Neural progenitor cell (in vitro differentiated cells): ENCODE results near the gene ZNF418. TPM values are rescaled to one million over a fixed set of nuclear protein-coding genes. Genes with fewer than 3 reads are reported as not detected.

Source experiments
- DNase-seq: peaks from one replicate; pipeline ENCODE4 v3.0.0-alpha.2; 2016; ENCODE audit warnings: low spot score
- H2AFZ ChIP-seq: fragments of 200-600 bp; sonication (generic); replicated peaks from 2 replicates; pipeline ENCODE4 v1.6.1; 2016; ENCODE audit warnings: antibody characterized with exemption
- H3F3A ChIP-seq: fragments of 200-600 bp; sonication (generic); 2 replicates; pipeline ENCODE4 v1.6.1; 2016; ENCODE audit warnings: antibody characterized with exemption, low read depth
- H3K27ac ChIP-seq: fragments of 200-600 bp; sonication (generic); 2 replicates; pipeline ENCODE4 v1.5.1; 2016; ENCODE audit warnings: mild to moderate bottlenecking
- H3K27me3 ChIP-seq: fragments of 200-600 bp; sonication (generic); 2 replicates; pipeline ENCODE4 v1.6.1; 2016; ENCODE audit warnings: mild to moderate bottlenecking, moderate library complexity
- H3K36me3 ChIP-seq: fragments of 200-600 bp; sonication (generic); 2 replicates; pipeline ENCODE4 v1.5.1; 2016
- H3K4me1 ChIP-seq: fragments of 200-600 bp; sonication (generic); 2 replicates; pipeline ENCODE4 v1.6.1; 2016; ENCODE audit warnings: mixed run types
- H3K4me2 ChIP-seq: fragments of 200-600 bp; sonication (generic); 2 replicates; pipeline ENCODE4 v1.6.1; 2016
- H3K4me3 ChIP-seq: fragments of 200-600 bp; sonication (generic); 2 replicates; pipeline ENCODE4 v1.5.1; 2016
- H3K79me2 ChIP-seq: fragments of 200-600 bp; sonication (generic); 2 replicates; pipeline ENCODE4 v1.6.1; 2016; ENCODE audit warnings: low read depth
- H3K9ac ChIP-seq: fragments of 200-600 bp; sonication (generic); 2 replicates; pipeline ENCODE4 v1.6.1; 2016
- H3K9me3 ChIP-seq: fragments of 200-600 bp; sonication (generic); 2 replicates; pipeline ENCODE4 v1.5.1; 2016; ENCODE audit warnings: low read depth
- H4K20me1 ChIP-seq: fragments of 200-600 bp; sonication (generic); 2 replicates; pipeline ENCODE4 v1.6.1; 2016; ENCODE audit warnings: low read depth
- H3K27ac Mint-ChIP-seq: 3 replicates; pipeline ENCODE4 v1.8.0; 2021; ENCODE audit warnings: mixed read lengths
- H3K27me3 Mint-ChIP-seq: 2 replicates; pipeline ENCODE4 v1.8.0; 2022; ENCODE audit warnings: low read depth, mild to moderate bottlenecking, inconsistent platforms, moderate library complexity, mixed read lengths; ENCODE audit not compliant: insufficient read depth
- H3K36me3 Mint-ChIP-seq: 3 replicates; pipeline ENCODE4 v1.8.0; 2021; ENCODE audit warnings: mixed read lengths
- H3K4me1 Mint-ChIP-seq: 3 replicates; pipeline ENCODE4 v1.8.0; 2021; ENCODE audit warnings: mixed read lengths
- H3K4me3 Mint-ChIP-seq: 3 replicates; pipeline ENCODE4 v1.8.0; 2021; ENCODE audit warnings: mild to moderate bottlenecking, moderate library complexity, mixed read lengths
- H3K9me3 Mint-ChIP-seq: 3 replicates; pipeline ENCODE4 v1.8.0; 2020; ENCODE audit warnings: mixed read lengths
- CTCF ChIP-seq: fragments of 200-600 bp; sonication (generic); IDR thresholded peaks from 2 replicates; pipeline ENCODE4 v1.5.1; 2017; ENCODE audit warnings: antibody characterized with exemption, mild to moderate bottlenecking
- EZH2 ChIP-seq: fragments of 200-600 bp; sonication (generic); IDR thresholded peaks from 2 replicates; pipeline ENCODE4 v1.6.1; 2017; ENCODE audit warnings: antibody characterized with exemption, mild to moderate bottlenecking, moderate library complexity
- EZH2phosphoT487 ChIP-seq: fragments of 200-600 bp; sonication (generic); IDR thresholded peaks from 2 replicates; pipeline ENCODE4 v1.6.1; 2017; ENCODE audit warnings: antibody characterized with exemption
- total RNA-seq: library from RNA; depleted of rRNA; stranded (reverse); fragments of >200 nt; gene quantifications from 2 replicates; pipeline ENCODE4 v1.2.3, GENCODE V29; 2015; ENCODE audit warnings: low replicate concordance

The ZNF418 gene
- total RNA-seq, 1 donor from 2014 or later: 43.0 TPM

- H4K20me1 ChIP-seq: peaks cover 4% of the 10 kb centered on the region
- no peak overlapping the region for H3K27ac ChIP-seq
- H3K4me2 ChIP-seq: no peak overlapping the region
- peaks cover 72% of the 10 kb centered on the region for H3K36me3 Mint-ChIP-seq
- H3F3A ChIP-seq: no peaks in the 10 kb centered on the region
- no peak overlapping the region for H3K27ac Mint-ChIP-seq
- H3K36me3 ChIP-seq: no peaks in the 10 kb centered on the region
- no peak overlapping the region for H3K4me3 Mint-ChIP-seq
- H3K27me3 ChIP-seq: no peaks in the 10 kb centered on the region
- no peak for DNase-seq
- H3K4me1 ChIP-seq: no peaks in the 10 kb centered on the region
- H3K79me2 ChIP-seq: peaks cover 3% of the 10 kb centered on the region
- TF ChIP-seq EZH2: no peak
- no peak for TF ChIP-seq EZH2phosphoT487
- TF ChIP-seq CTCF: no peak
- no peaks in the 10 kb centered on the region for H3K9me3 ChIP-seq
- no peak overlapping the region for H3K9ac ChIP-seq
- H3K27me3 Mint-ChIP-seq: peaks cover 2% of the 10 kb centered on the region
- H3K4me1 Mint-ChIP-seq: no peaks in the 10 kb centered on the region
- H3K9me3 Mint-ChIP-seq: peaks cover 63% of the 10 kb centered on the region
- no peak overlapping the region for H3K4me3 ChIP-seq
- no peak overlapping the region for H2AFZ ChIP-seq
Observed at GRCh38 chr19:57907394-57907793, 27.8 kb downstream of the ZNF418 start.

DNA sequence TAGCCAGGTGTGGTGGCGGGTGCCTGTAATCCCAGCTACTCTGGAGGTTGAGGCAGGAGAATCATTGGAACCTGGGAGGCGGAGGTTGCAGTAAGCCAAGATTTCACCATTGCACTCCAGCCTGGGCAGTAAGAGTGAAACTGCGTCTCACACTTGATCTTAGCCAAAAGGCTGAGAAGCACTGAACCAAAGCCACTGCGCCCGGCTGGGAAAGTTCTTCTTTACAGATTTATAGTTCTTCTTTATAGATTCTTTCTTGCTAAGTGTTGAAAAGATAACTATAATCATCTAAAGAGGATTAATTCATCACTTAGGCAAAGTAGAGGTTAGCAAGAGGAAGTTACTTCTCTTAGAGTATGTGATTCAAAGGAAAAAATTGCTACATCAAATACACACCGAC is 29.9 kb downstream of the ZNF418 start:
- Histone ChIP-seq H3K9ac (no peak overlapping the region), H3K27ac (no peak overlapping the region), H4K20me1 (peaks cover 4% of the 10 kb centered on the region), H3K79me2 (no peaks in the 10 kb centered on the region), H3K36me3 (no peaks in the 10 kb centered on the region), H3K9me3 (no peaks in the 10 kb centered on the region), H3F3A (no peaks in the 10 kb centered on the region), H3K4me2 (no peak overlapping the region), H3K4me3 (no peak overlapping the region), H3K27me3 (no peaks in the 10 kb centered on the region), H2AFZ (no peak overlapping the region), H3K4me1 (no peaks in the 10 kb centered on the region)
- no peak for TF ChIP-seq CTCF
- TF ChIP-seq EZH2phosphoT487: no peak
- no peak for TF ChIP-seq EZH2
- Mint-ChIP-seq H3K9me3 (peaks cover 50% of the 10 kb centered on the region), H3K36me3 (peaks cover 59% of the 10 kb centered on the region), H3K27ac (no peak overlapping the region), H3K4me1 (no peaks in the 10 kb centered on the region), H3K27me3 (no peaks in the 10 kb centered on the region), H3K4me3 (no peak overlapping the region)
- no peak for DNase-seq

DNA sequence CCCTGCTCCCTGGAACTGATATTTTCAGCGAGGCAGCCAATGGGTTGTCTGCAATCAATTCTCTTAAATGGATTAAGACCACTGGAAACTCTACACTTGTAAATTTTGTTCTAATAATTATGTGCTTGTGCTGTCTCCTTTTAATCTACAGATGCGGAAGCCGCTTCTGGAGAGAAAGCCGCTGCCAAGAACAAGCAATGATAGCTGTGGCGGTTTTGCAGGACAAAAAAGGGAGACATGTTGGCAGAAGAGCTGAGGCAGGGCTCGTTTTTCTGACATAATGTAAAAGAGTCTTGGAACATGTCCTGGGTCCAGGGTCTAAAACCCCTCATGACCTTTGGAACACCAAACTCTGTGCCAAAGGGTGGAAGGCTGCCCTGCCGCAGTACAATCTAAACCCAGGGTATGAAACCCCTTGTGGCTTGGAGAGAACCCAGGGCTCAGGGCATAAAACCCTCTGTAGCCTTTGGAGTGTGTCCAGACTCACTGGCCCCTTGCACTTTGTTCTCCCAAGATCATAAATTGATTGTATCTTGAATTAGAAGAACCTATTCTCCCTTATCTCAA is 31.5 kb downstream of the ZNF418 start:
- no peaks in the 10 kb centered on the region for H3K79me2 ChIP-seq
- no peak overlapping the region for H3K4me2 ChIP-seq
- no peak overlapping the region for H3K27ac Mint-ChIP-seq
- H3K9ac ChIP-seq: no peak overlapping the region
- H3K4me3 Mint-ChIP-seq: no peak overlapping the region
- no peaks in the 10 kb centered on the region for H3K4me1 ChIP-seq
- no peaks in the 10 kb centered on the region for H3F3A ChIP-seq
- no peak for DNase-seq
- H3K36me3 Mint-ChIP-seq: peaks cover 50% of the 10 kb centered on the region
- no peak overlapping the region for H3K27ac ChIP-seq
- H3K9me3 ChIP-seq: no peaks in the 10 kb centered on the region
- H3K4me1 Mint-ChIP-seq: no peaks in the 10 kb centered on the region
- H4K20me1 ChIP-seq: peaks cover 4% of the 10 kb centered on the region
- TF ChIP-seq CTCF (no peak), EZH2 (no peak), EZH2phosphoT487 (no peak)
- no peak overlapping the region for H2AFZ ChIP-seq
- no peaks in the 10 kb centered on the region for H3K27me3 ChIP-seq
- peaks cover 46% of the 10 kb centered on the region for H3K9me3 Mint-ChIP-seq
- no peak overlapping the region for H3K4me3 ChIP-seq
- no peaks in the 10 kb centered on the region for H3K27me3 Mint-ChIP-seq
- no peaks in the 10 kb centered on the region for H3K36me3 ChIP-seq
